GM21423 (cell line): ENCODE data around the gene MSH5.
"Not testable (repeated sequence)": the region's sequence is repeated elsewhere in the genome, so short reads cannot be mapped to it uniquely, and the experiment has no call there.

Experiments used
- ATAC-seq: cut with Tn5 transposase; IDR thresholded peaks from one replicate; pipeline ENCODE4 v1.9.1; 2021; ENCODE audit warnings: mild to moderate bottlenecking, moderate library complexity; ENCODE audit not compliant: unreplicated experiment

The MSH5 gene

GRCh38 chr6:31799781-31800180, 60.0 kb downstream of the MSH5 start:
- ATAC-seq = no peak

DNA sequence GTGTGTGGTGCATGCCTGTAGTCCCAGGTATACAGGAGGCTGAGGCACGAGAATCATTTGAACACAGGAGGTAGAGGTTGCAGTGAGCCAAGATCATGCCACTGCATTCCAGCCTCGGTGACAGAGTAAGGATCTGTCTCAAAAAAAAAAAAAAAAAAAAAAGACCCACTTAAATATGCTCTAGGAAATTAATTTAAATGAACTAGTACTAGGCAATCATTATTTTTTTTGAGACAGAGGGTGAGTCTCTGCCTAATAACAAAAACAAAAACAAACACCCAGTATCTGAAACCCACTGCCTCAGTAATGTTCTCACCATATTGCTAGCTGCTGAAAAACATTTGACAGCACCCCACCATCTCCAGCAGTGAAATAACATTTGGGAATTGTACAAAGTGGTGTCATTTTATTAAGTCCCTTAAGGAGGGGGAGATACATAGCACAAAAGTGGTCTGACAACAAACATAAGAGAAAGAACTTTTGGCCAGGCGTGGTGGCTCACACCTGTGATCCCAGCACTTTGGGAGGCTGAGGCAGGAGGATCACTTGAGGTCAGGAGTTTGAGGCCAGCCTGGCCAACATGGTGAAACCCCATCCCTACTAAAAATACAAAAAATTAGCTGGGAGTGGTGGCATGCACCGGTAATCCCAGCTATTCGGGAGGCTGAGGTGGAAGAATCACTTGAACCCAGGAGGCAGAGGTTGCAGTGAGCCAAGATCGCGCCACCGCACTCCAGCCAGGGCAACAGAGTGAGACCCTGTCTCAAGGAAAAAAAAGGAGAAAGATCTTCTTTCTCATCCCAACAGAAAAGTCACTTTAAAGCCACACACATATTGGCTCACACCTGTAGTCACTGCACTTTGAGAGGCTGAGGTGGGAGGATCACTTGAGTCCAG, 61.5 kb downstream of the MSH5 start:
- not testable (repeated sequence) for ATAC-seq

DNA sequence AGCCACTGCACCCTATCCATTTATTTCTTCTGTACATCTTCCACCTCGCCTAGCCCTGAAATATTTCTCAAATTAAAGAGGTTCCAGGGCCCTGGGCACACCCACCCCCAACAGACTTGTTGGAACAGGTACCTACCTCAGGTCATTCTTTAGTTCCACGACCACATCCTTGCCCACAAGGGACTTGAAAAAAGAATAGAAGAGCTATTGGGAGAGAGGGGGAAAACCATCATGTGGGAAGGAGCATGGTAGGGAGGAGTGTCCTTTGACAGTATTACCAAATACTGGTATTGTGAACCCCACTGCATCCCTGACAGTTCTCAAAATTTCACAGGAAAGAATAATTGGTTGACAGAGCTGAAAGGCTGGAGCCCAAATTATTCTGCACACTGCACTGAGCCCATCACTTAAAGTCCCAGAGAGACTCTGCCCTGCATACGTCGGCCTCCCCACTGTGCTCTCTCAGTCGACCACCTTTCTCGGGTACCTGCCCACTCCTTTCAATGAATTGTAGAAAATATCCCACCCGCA, 66.2 kb downstream of the MSH5 start:
- no peak for ATAC-seq

DNA sequence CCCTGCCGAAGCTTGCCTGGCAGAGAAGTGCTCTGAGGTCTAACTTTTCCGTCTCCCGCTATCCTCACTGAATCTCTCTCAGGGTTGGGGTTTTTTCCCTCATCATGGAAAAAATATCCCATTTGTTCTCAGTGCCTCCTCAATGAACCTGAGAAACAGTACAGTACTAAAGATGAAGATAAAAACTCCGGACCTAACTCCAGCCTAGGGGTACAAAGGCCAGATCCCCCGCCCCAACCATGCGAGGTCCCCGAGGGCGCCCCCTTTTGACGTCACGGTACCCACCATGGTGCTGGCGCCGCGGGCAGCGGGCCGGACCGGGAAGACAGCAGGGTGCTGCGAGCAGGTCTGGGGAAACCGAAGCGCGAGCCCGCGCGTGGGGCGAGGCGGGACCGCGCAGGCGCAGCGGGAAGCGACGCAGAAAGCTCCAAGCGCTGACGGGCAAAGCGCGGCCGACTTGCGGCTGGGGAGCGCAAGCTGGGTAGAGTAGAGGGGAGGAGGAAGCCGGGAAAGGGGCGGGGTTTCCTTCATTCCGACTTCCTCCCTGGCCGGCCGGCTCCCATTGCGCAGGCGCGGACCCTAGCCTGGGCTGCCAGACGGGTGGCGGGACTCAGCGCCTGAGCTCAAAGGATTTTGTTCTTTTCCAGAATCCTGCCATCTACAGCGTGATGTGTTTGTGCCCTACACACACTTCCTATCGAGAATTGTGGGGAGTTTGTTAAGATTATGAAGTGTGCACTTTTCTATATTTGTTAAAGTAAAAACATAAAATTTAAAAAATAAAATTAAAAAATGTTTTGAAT, 66.9 kb downstream of the MSH5 start, which contains the start of gene LSM2:
Gene LSM2, minus strand, starts transcription at position 497 of the 803 bp plus-strand sequence. Its CDS starts 209 bp downstream, at position 288.
- ATAC-seq = peak; percentile 89

GRCh38 chr6:31808599-31808998, 68.8 kb downstream of the MSH5 start:
- not testable (repeated sequence) for ATAC-seq

- no peak for ATAC-seq
Measured at GRCh38 chr6:31811645-31812044, 71.8 kb downstream of the MSH5 start.
